NCI-H2196 (cell line): Measurements from ENCODE around the gene SUSD5.
"Not testable (repeated sequence)": the region's sequence is repeated elsewhere in the genome, so short reads cannot be mapped to it uniquely, and the experiment has no call there.

ENCODE experiments used
- DNase-seq: peaks from one replicate; lab custom pipeline; 2025; ENCODE audit not compliant: unreplicated experiment; lab: John Stamatoyannopoulos, UW

The SUSD5 gene

GRCh38 chr3:33153782-33154181 lies 64.8 kb downstream of the SUSD5 start:
- no peak for DNase-seq

- DNase-seq = no peak
Measured at GRCh38 chr3:33152363-33153360, 65.9 kb downstream of the SUSD5 start.

- DNase-seq = no peak
Measured at GRCh38 chr3:33149342-33149741, 69.3 kb downstream of the SUSD5 start.

- DNase-seq = no peak
Measured at GRCh38 chr3:33146791-33147445, 71.7 kb downstream of the SUSD5 start.

DNA sequence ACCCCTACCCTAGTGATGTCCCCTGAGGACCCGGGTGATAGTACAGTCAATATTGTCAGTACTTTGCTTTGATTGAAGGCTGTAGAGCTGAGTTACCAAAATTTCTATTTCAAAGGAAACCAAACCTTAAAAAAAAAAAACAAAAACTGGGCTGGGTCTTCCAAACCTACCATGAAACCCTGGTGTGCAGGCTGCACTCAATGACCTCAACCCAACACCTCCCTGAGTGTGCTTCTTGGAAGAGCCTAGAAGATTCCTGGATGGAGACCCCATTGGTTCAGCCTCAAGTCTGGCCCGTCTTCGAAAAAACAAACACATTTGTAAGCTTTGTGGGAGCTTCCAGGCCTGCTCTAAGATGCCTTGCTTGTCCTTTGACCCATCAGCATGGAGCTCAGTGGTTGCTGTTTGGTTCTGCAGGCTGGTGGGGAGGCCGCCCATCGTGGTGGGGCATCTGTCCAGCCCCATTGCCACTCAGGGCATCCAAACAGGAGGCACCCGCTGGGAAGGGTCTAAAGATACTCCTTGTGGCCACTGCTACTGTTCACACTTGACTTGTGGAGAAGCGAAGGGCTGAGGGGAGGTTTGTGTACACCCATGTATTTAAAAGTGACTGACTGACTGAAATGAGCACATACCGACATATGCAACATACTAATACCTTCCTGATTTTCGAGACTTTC lies 72.6 kb downstream of the SUSD5 start:
- DNase-seq = no peak

- no peak for DNase-seq
Measured at GRCh38 chr3:33145221-33145900, 73.2 kb downstream of the SUSD5 start.

DNA sequence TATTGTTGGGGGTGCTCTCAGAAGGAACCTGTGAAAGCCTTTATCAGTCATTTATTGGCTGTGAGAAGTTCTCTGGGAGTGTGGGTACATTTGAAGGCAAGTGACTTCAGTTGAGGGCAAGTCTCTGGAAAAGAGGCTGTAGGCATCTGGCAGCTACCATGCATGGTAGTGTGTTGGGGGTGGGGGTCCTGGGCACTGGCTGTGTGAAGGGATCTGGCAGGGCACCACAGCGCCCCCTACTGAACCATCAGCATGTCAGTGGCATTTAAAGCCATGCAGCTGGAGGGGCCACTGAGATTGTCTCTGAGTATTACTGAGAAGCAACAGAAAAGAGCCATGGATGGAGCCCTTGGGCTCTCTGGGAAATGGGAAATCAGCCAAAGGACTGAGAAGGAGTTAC lies 74.2 kb downstream of the SUSD5 start:
- DNase-seq = no peak

DNA sequence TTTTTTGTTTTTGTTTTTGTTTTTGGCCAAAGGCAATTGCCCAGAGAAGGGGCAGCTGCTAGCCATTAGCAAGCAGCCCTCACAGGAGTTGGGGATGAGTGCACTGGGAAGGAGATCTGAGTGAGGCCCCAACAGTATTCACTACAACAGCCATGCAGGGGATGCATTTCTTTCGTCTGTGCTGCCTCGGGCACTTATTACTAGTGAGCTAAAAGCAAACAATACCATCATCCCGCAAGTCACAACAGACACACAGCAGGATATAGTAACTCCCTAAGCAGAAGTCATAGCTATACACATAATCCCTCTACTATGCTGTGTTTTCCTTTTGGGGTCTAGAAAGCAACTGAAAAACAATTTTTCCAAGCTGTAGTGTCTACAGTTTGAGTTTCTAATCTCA lies 77.6 kb downstream of the SUSD5 start:
- no peak for DNase-seq

DNA sequence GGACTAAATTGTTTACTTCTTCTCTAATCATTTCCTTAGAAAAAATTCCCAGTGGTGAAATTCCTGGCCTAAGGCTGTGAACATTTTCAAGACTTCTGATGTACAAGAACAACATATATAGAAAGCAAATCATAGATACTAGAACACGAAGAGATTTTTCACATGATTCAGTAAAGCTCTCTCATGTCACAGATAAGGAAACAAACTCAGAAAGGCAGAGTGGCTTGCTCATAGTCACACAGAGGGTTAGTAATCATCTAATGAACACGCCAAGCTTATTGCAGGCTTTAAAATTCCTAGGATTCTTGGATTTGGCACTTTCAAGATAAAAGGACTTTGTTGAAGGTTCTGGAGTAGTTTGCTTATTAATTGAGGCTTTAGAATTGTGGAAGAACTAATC lies 78.6 kb downstream of the SUSD5 start:
- DNase-seq = no peak

GRCh38 chr3:33139006-33139623 lies 79.5 kb downstream of the SUSD5 start:
- not testable (repeated sequence) for DNase-seq

- DNase-seq = no peak
Measured at GRCh38 chr3:33137691-33138090, 80.9 kb downstream of the SUSD5 start.

- no peak for DNase-seq
Measured at GRCh38 chr3:33134026-33134625, 84.5 kb downstream of the SUSD5 start.

DNA sequence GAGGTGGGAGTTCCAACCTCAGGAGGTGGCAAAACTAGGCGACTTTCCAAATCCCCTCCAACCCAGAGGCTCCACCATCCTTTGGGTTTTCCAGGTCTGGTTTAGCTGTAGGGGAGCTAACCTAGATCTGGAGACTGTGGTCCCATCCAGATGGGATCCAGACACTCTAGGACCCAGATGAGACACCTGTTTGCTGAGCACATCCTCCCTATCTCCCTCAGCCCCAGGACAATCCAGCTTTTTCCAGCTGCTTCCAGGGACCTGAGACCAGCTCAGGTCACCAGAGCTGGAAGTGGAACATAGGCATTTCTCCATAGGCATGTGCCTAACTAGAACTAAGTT lies 86.6 kb downstream of the SUSD5 start:
- DNase-seq = no peak

DNA sequence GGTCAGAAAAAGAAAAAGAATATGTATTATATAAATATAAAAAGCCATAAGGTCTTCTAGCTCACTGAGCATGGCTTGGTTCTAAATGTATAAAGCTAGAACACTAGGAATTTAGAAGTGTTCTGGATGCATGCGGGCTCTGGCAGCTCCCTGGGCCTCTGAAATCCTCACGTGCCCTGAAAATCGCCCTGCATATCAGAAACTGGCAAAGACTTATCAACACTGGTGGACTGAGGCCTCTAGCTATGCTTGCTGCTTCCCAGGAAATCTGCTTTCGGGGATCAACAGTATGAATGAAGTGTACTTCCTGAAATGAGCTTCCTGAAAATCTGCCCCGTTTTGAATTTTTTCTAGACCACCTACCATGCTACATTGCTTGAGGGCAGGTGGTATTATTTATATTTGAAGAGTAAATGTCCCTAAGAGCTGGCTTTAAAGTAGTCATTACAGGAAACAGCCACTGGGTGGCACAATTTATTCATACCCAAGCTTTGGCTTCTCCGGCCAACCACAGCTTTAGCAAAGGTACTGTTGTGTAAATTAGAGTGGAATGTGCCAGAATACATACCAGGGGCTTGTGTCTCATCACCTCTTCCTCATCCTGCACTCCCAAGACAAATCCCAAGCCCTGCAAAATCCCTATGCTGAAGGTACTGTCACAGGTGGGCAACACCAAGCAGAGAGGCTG lies 87.1 kb downstream of the SUSD5 start:
- DNase-seq = peak; percentile 31

DNA sequence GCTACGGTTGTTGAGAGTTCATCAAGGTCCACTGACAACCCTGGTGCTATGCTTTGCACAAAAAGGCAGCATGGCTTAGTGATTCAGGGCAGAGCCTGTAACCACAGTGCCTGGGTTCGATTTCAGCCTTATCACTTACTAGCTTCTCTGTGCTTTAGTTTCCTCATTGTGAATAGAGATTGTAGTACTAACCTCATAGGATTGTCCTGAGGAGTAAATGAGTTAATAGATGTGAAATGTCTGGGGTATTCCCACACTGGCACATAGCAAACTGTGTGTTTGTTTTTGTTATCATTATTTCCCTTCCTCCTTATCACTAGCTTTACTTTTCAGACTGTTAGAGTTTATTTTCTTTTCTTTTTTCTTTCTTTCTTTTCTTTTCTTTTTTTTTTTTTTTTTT lies 88.5 kb downstream of the SUSD5 start:
- DNase-seq = no peak

GRCh38 chr3:33128706-33129105 lies 89.9 kb downstream of the SUSD5 start:
- no peak for DNase-seq

DNA sequence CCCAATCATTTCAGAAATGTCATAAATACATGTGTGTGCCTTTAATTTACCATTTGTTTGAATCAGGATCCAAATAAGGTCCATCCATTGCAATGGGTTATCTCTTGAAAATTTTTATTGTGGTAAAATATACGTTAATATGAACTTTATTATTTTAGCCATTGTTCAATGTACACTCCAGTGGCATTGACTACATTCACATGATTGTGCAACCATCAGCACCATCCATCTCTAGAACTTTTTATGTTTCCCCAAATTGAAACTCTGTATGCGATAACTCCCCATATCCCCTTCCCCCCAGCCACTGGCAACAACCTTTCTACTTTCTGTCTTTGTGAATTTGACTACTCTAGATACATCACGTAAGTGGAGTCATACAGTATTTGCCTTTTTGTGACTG lies 92.8 kb downstream of the SUSD5 start:
- DNase-seq = no peak

GRCh38 chr3:33124638-33125037 lies 94.0 kb downstream of the SUSD5 start:
- DNase-seq = no peak

- DNase-seq = no peak
Measured at GRCh38 chr3:33122991-33123390, 95.6 kb downstream of the SUSD5 start.

DNA sequence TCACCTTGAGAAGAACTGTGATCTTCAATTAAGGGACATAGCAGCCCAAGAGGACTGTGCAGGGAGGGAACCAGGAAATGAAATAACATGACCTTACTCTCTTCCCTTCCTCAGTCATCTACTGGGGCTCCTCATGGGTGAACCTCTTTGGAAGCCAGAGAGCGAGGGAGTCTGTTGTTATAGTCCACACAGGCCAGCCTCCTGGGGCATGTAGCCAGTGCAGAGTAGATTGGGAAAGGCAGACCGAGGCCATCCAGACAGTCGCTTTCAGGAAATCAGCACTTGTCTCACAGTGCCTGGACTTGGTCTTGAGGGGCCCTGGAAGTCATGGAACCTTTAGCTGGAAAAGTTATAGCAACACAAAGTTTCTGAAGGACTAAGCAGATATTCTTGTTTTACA lies 98.7 kb downstream of the SUSD5 start:
- DNase-seq = no peak
